GM12878 (cell line): ENCODE data around the gene ADAM11.

ENCODE experiments used
- CBFB ChIP-seq: IDR thresholded peaks from 2 replicates; pipeline ENCODE4 v1.6.1; 2016; ENCODE audit warnings: antibody characterized with exemption, low read depth
- CTCF ChIP-seq, 3 experiments: IDR thresholded peaks in 2 of 3; conservative IDR thresholded peaks in 1 of 3; 2 replicates each; pipeline ENCODE4 v1.5.1; 2011; ENCODE audit warnings: low read depth in 3 of 3, low read length in 3 of 3, mild to moderate bottlenecking in 3 of 3, control low read depth in 2 of 3, moderate library complexity in 2 of 3, inconsistent platforms in 1 of 3, mixed read lengths in 1 of 3; ENCODE audit not compliant: control insufficient read depth in 2 of 3, insufficient read depth in 1 of 3; ENCODE audit errors: extremely low read depth in 1 of 3
- E2F4 ChIP-seq: IDR thresholded peaks from 2 replicates; pipeline ENCODE4 v1.6.1; 2012; ENCODE audit warnings: low read depth, low read length, improper control_type of control experiment
- FOS ChIP-seq: IDR thresholded peaks from 3 replicates; pipeline ENCODE4 v1.6.1; 2011; ENCODE audit warnings: borderline replicate concordance; ENCODE audit not compliant: insufficient read length; ENCODE audit errors: extremely low read depth
- MAX ChIP-seq: IDR thresholded peaks from 2 replicates; pipeline ENCODE4 v1.6.1; 2012; ENCODE audit warnings: low read depth, low read length, improper control_type of control experiment
- MEF2B ChIP-seq: fragments of 450-650 bp; IDR thresholded peaks from 2 replicates; pipeline ENCODE4 v1.6.1; 2018; ENCODE audit warnings: mild to moderate bottlenecking, moderate library complexity; ENCODE audit not compliant: partially characterized antibody, poor library complexity, severe bottlenecking
- NFYB ChIP-seq: IDR thresholded peaks from 2 replicates; pipeline ENCODE4 v1.6.1; 2011; ENCODE audit warnings: low read depth, mild to moderate bottlenecking, low read length, improper control_type of control experiment, moderate library complexity; ENCODE audit not compliant: insufficient read depth
- POLR2A ChIP-seq: IDR thresholded peaks from 2 replicates; pipeline ENCODE4 v1.6.1; 2011; ENCODE audit warnings: low read depth, mild to moderate bottlenecking, low read length
- POU2F2 ChIP-seq: IDR thresholded peaks from 3 replicates; pipeline ENCODE4 v1.6.1; 2011; ENCODE audit warnings: low read depth, mild to moderate bottlenecking, low read length, borderline replicate concordance
- RELA ChIP-seq: fragments of 450-650 bp; IDR thresholded peaks from 2 replicates; pipeline ENCODE4 v1.8.0; 2014; ENCODE audit warnings: borderline replicate concordance; ENCODE audit not compliant: partially characterized antibody

- TF ChIP-seq FOS (no peak), POU2F2 (no peak), POLR2A (no peak), NFYB (no peak), E2F4 (no peak), RELA (no peak), CTCF (IDR thresholded peaks at IDR 0.05 in 2 of 3, conservative IDR thresholded peaks at IDR 0.05 in 1 of 3; ENCODE audit: control insufficient read depth in 2 of 3, extremely low read depth in 1 of 3, insufficient read depth in 1 of 3, low read depth in 3 of 3, low read length in 3 of 3) (no peak), CBFB (no peak), MAX (no peak), MEF2B (no peak)
Measured at GRCh38 chr17:44736551-44737240, 22.1 kb upstream of the ADAM11 start.
